Measurements from ENCODE around the gene BANK1. TPM values are rescaled to one million over a fixed set of nuclear protein-coding genes. Genes with fewer than 3 reads are reported as not detected.

Gene BANK1
- total RNA-seq, 2 donors from 2014 or later, result 4.9 to 12.4 TPM

GRCh38 chr4:102064747-102065442 lies 274.4 kb downstream of the BANK1 start:
- no peak for DNase-seq (ENCODE audit: low spot score)
- intact Hi-C loops (cut with DNase I), result no loop called here

GRCh38 chr4:102076622-102077021 lies 286.1 kb downstream of the BANK1 start:
- no peak for DNase-seq (ENCODE audit: low spot score)
- intact Hi-C loops (cut with DNase I), result no loop called here

GRCh38 chr4:102080184-102080583 lies 289.7 kb downstream of the BANK1 start:
- intact Hi-C loops (cut with DNase I), result no loop called here
- no peak for DNase-seq (ENCODE audit: low spot score)

GRCh38 chr4:102089850-102090621 lies 299.5 kb downstream of the BANK1 start:
- DNase-seq (ENCODE audit: low spot score), result no peak
- intact Hi-C loops (cut with DNase I), result no loop called here

- intact Hi-C loops (cut with DNase I), result no loop called here
- DNase-seq (ENCODE audit: low spot score), result no peak
Measured at GRCh38 chr4:102091656-102092055, 301.1 kb downstream of the BANK1 start.

- intact Hi-C loops (cut with DNase I), result no loop called here
- no peak for DNase-seq (ENCODE audit: low spot score)
Measured at GRCh38 chr4:102094481-102094880, 304.0 kb downstream of the BANK1 start.

- DNase-seq (ENCODE audit: low spot score), result no peak
- intact Hi-C loops (cut with DNase I), result loop anchor here in 1 of 2 donors (5.0 kb wide), 1 partner anchor 1906 kb away; no protein-coding TSS in a partner anchor
Measured at GRCh38 chr4:102103368-102103767, 312.8 kb downstream of the BANK1 start.

- no peak for DNase-seq (ENCODE audit: low spot score)
- intact Hi-C loops (cut with DNase I), result loop anchor here in 1 of 2 donors (5.0 kb wide), 1 partner anchor 1907 kb away; no protein-coding TSS in a partner anchor
Measured at GRCh38 chr4:102104278-102104677, 313.7 kb downstream of the BANK1 start.

GRCh38 chr4:102105983-102106382 lies 315.5 kb downstream of the BANK1 start:
- intact Hi-C loops (cut with DNase I), result no loop called here
- no peak for DNase-seq (ENCODE audit: low spot score)

- intact Hi-C loops (cut with DNase I), result loop anchor here in 1 of 2 donors (1.0 kb wide), 1 partner anchor 17 kb away; no protein-coding TSS in a partner anchor
- DNase-seq (ENCODE audit: low spot score), result no peak
Measured at GRCh38 chr4:102114118-102114630, 323.6 kb downstream of the BANK1 start.

GRCh38 chr4:102116121-102116520 lies 325.6 kb downstream of the BANK1 start:
- DNase-seq (ENCODE audit: low spot score), result no peak
- intact Hi-C loops (cut with DNase I), result loop anchor here in 1 of 2 donors (5.0 kb wide), 1 partner anchor 509 kb away; no protein-coding TSS in a partner anchor

- intact Hi-C loops (cut with DNase I), result no loop called here
- DNase-seq (ENCODE audit: low spot score), result no peak
Measured at GRCh38 chr4:102120846-102121245, 330.3 kb downstream of the BANK1 start.

Data from posterior vena cava (tissue), 2 donors.